Measurements from ENCODE around the gene CYP4A22. TPM values are rescaled to one million over a fixed set of nuclear protein-coding genes. Genes with fewer than 3 reads are reported as not detected.

The CYP4A22 gene
- total and polyA plus RNA-seq, 4 donors, result 0.05 to 0.18 (median 0.15) TPM

DNA sequence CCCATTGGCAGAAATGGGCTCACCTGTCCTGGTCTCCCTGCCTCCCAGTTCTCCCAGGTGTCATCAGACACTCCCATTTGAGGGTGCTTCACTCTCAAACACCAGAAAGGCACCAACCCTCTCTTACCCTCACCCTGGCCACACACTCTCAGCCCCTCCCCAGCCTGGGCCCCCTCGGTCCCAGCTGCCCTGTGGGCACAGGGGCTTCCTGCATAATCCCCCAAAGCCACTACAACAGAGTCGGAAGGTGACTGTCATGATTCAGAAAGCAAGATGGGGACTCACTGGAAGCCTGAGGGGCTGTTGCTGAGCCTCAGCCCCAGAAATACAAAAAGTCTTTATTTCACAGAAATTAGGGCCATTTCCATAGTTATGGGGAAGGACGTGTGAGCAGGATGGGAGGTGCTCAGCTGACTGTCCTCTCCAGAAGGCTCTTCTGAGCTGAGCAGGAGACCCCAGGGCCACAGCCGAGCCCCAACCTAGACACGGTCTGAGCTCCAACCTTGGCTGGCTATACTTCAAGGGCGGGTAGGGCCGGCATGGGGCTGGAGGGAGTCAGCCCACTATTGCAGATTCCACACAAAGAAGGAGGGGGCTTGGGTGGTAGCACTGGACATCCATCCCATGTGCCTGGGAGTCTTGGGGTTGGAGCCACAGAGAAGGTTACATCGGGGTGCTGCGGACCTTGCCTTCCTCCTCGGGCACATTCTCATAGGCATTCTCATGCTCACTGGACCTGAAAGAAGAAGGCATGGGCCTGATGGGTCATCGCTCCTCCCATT lies 46.3 kb downstream of the CYP4A22 start:
- Histone ChIP-seq H3K4me1 (ENCODE audit: control insufficient read depth in 5 of 5, insufficient read depth in 5 of 5, low read length in 5 of 5) (peaks cover 0 to 11% (median 6%) of the 10 kb centered on the region in 5 donors), H3K27me3 (ENCODE audit: control insufficient read depth in 3 of 3, insufficient read depth in 3 of 3, low read length in 2 of 3) (no peaks in the 10 kb centered on the region), H3K36me3 (ENCODE audit: control insufficient read depth in 4 of 4, insufficient read depth in 4 of 4, low read length in 4 of 4) (no peaks in the 10 kb centered on the region), H3K27ac (ENCODE audit: low read depth in 1 of 2, low read length in 1 of 2) (no peak overlapping the region), H3K4me3 (no peak overlapping the region), H3K9me3 (ENCODE audit: control insufficient read depth in 4 of 4, insufficient read depth in 3 of 4, low read length in 3 of 4) (no peaks in the 10 kb centered on the region), H3K9ac (ENCODE audit: insufficient read depth in 1 of 2, low read length in 2 of 2) (no peak overlapping the region)
- DNase-seq (no peak), ATAC-seq (ENCODE audit: insufficient read depth, low FRiP score) (no peak)
- TF ChIP-seq, protein P1, sequence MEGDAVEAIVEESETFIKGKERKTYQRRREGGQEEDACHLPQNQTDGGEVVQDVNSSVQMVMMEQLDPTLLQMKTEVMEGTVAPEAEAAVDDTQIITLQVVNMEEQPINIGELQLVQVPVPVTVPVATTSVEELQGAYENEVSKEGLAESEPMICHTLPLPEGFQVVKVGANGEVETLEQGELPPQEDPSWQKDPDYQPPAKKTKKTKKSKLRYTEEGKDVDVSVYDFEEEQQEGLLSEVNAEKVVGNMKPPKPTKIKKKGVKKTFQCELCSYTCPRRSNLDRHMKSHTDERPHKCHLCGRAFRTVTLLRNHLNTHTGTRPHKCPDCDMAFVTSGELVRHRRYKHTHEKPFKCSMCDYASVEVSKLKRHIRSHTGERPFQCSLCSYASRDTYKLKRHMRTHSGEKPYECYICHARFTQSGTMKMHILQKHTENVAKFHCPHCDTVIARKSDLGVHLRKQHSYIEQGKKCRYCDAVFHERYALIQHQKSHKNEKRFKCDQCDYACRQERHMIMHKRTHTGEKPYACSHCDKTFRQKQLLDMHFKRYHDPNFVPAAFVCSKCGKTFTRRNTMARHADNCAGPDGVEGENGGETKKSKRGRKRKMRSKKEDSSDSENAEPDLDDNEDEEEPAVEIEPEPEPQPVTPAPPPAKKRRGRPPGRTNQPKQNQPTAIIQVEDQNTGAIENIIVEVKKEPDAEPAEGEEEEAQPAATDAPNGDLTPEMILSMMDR (IDR thresholded peaks at IDR 0.05; ENCODE audit: control extremely low read depth, extremely low read depth), result no peak
- WGBS, 2 donors, result 75 to 78% methylated on average over 11 of the region's 11 CpGs

DNA sequence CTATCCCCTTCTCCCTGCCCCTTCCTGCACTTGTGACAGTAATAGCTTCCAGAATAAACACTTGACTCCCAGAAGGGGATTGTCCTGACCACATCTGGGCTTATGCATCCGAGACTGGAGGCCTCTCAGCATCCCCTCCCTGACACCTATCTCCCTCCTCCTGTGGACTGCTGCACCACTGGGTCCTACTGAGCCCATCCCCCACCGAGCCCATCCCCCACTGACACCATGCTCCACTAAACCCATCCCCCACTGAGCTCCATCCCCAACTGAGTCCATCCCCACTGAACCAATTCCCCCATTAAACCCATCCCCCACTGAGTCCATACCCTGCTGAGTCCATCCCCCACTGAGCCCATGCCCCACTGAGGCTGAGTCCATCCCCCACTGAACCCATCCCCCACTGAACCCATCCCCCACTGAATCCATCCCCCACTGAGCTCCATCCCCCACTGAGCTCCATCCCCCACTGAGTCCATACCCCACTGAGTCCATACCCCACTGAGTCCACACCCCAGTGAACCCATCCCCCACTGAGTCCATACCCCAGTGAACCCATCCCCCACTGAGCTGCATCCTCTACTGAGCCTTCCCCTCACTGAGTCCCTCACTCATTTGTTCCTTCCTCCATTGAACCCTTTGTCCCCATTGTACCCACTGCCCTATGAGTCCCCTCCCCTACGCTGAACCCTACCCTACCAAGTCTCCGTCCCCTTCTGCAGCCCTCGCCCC lies 47.0 kb downstream of the CYP4A22 start:
- 80 to 81% methylated on average over 5 of the region's 5 CpGs for WGBS, 2 donors
- H3K4me3 ChIP-seq, result no peak overlapping the region
- H3K4me1 ChIP-seq (ENCODE audit: control insufficient read depth in 5 of 5, insufficient read depth in 5 of 5, low read length in 5 of 5), result peaks cover 0 to 10% (median 5%) of the 10 kb centered on the region in 5 donors
- no peaks in the 10 kb centered on the region for H3K27me3 ChIP-seq (ENCODE audit: control insufficient read depth in 3 of 3, insufficient read depth in 3 of 3, low read length in 2 of 3)
- TF ChIP-seq, protein P1 (IDR thresholded peaks at IDR 0.05; ENCODE audit: control extremely low read depth, extremely low read depth), result no peak
- DNase-seq (no peak), ATAC-seq (ENCODE audit: insufficient read depth, low FRiP score) (no peak)
- H3K9me3 ChIP-seq (ENCODE audit: control insufficient read depth in 4 of 4, insufficient read depth in 3 of 4, low read length in 3 of 4), result no peaks in the 10 kb centered on the region
- no peak overlapping the region for H3K27ac ChIP-seq (ENCODE audit: low read depth in 1 of 2, low read length in 1 of 2)
- H3K9ac ChIP-seq (ENCODE audit: insufficient read depth in 1 of 2, low read length in 2 of 2), result no peak overlapping the region
- H3K36me3 ChIP-seq (ENCODE audit: control insufficient read depth in 4 of 4, insufficient read depth in 4 of 4, low read length in 4 of 4), result no peaks in the 10 kb centered on the region

DNA sequence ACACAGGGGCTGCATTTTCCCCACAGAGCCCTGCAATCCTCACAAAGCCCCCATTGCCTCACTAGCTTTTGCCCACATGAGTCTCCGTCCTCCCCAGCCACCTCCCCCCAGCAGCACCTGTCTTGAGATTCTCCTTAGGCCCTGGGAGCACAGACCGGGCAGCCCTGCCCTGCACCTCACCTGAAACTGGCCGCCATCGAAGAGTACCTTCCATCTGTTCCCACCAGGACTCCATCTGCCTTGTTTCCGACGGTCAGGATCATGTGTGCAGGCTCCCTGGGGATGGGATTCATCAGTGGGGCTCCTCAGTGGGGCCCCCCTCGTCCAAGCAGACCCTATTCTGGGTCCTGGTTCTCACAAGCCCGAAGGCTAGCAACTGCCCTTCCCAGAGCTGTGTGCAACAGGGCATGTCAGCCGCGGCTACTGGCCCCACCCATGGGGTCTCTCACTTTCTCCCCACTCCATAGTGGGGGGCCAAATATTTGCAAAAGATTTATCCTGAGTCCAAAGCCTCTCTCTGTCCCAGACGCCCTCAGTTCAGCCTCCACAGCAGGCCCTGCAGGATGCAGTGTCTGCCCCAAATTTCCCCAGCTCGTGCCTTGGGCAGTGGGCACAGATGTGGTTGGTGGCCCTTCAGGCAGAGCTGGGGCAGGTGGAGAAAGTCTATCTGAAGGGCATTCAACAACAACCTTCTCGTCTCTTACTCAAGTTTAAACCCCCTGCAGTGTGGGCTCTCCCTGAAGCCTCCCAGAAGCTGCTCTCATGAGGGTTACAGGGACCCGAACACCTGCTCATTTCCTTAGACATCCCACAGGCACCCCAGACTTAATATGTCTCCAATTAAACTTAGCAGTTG lies 47.8 kb downstream of the CYP4A22 start:
- Histone ChIP-seq H3K9me3 (ENCODE audit: control insufficient read depth in 4 of 4, insufficient read depth in 3 of 4, low read length in 3 of 4) (no peaks in the 10 kb centered on the region), H3K36me3 (ENCODE audit: control insufficient read depth in 4 of 4, insufficient read depth in 4 of 4, low read length in 4 of 4) (no peaks in the 10 kb centered on the region), H3K27ac (ENCODE audit: low read depth in 1 of 2, low read length in 1 of 2) (no peak overlapping the region), H3K9ac (ENCODE audit: insufficient read depth in 1 of 2, low read length in 2 of 2) (no peak overlapping the region), H3K27me3 (ENCODE audit: control insufficient read depth in 3 of 3, insufficient read depth in 3 of 3, low read length in 2 of 3) (no peaks in the 10 kb centered on the region), H3K4me3 (no peak overlapping the region), H3K4me1 (ENCODE audit: control insufficient read depth in 5 of 5, insufficient read depth in 5 of 5, low read length in 5 of 5) (peaks cover 0 to 5% (median 2%) of the 10 kb centered on the region in 5 donors)
- no peak for DNase-seq
- 89 to 91% methylated on average over 14 of the region's 14 CpGs for WGBS, 2 donors
- TF ChIP-seq, protein P1 (IDR thresholded peaks at IDR 0.05; ENCODE audit: control extremely low read depth, extremely low read depth), result no peak
- ATAC-seq (ENCODE audit: insufficient read depth, low FRiP score), result no peak
